Esophagus muscularis mucosa (tissue), 4 donors: ENCODE results near the gene ULBP3. TPM values are rescaled to one million over a fixed set of nuclear protein-coding genes. Genes with fewer than 3 reads are reported as not detected.
"Not testable (repeated sequence)": the region's sequence is repeated elsewhere in the genome, so short reads cannot be mapped to it uniquely, and the experiment has no call there.

Experiments
- DNase-seq: peaks from one replicate; pipeline ENCODE4 v3.0.0-alpha.2; 2017; ENCODE audit errors: extremely low spot score
- H3K27ac ChIP-seq, 4 donors: fragments of 200-600 bp; sonication (generic); replicated peaks in 1 of 4; 1 replicate in 3 of 4; 2 replicates in 1 of 4; pipeline ENCODE4 v1.5.1; 2016 to 2019; ENCODE audit warnings: mild to moderate bottlenecking in 1 of 4
- H3K27me3 ChIP-seq, 4 donors: fragments of 200-600 bp; sonication (generic); one replicate each; pipeline versions ENCODE4 v1.5.1 to v1.6.0; 2016 to 2019
- H3K36me3 ChIP-seq, 4 donors: fragments of 200-600 bp; sonication (generic); one replicate each; pipeline ENCODE4 v1.5.1; 2016 to 2019
- H3K4me1 ChIP-seq, 4 donors: fragments of 200-600 bp; sonication (generic); one replicate each; pipeline ENCODE4 v1.5.1; 2016 to 2019
- H3K4me3 ChIP-seq, 4 donors: fragments of 200-600 bp; sonication (generic); 1 replicate in 2 of 4; 2 replicates in 2 of 4; pipeline ENCODE4 v1.5.1; 2016 to 2019; ENCODE audit warnings: mild to moderate bottlenecking in 4 of 4, moderate library complexity in 1 of 4
- H3K9me3 ChIP-seq, 4 donors: fragments of 200-600 bp; sonication (generic); 1 replicate in 3 of 4; 2 replicates in 1 of 4; pipeline ENCODE4 v1.5.1; 2016 to 2019
- CTCF ChIP-seq, 3 experiments: fragments of 200-600 bp in 2 of 3; fragments of 450-650 bp in 1 of 3; sonication (generic) in 2 of 3; IDR thresholded peaks; one replicate each; pipeline ENCODE4 v1.5.1; 2017 to 2019; ENCODE audit warnings: antibody characterized with exemption in 3 of 3, mild to moderate bottlenecking in 2 of 3, moderate library complexity in 1 of 3
- EP300 ChIP-seq: sonication (generic); formaldehyde crosslinking; IDR thresholded peaks from one replicate; pipeline ENCODE4 v1.6.1; 2017; ENCODE audit warnings: antibody characterized with exemption
- POLR2A ChIP-seq: fragments of 450-650 bp; IDR thresholded peaks from one replicate; pipeline ENCODE4 v1.6.1; 2017; ENCODE audit warnings: antibody characterized with exemption, moderate library complexity, mild to moderate bottlenecking, low read depth
- POLR2AphosphoS5 ChIP-seq, 2 donors: sonication (generic); formaldehyde crosslinking; IDR thresholded peaks; one replicate each; pipeline ENCODE4 v1.6.1; 2017; ENCODE audit warnings: antibody characterized with exemption in 2 of 2
- WGBS: methylation state at CpG from one replicate; pipeline ENCODE4 v1.1.5; 2018; 5-methylcytosine and 5-hydroxymethylcytosine counted together
- intact Hi-C: fragments of 100-400 bp; cut with DNase I; formaldehyde crosslinking; loops from one replicate; pipeline ENCODE4 v1.15.1; 2023
- total RNA-seq, 4 donors: library from RNA; depleted of rRNA; stranded (reverse); fragments of >200 nt; gene quantifications; one replicate each; pipeline versions ENCODE4 v1.1.0 to v1.2.1, GENCODE V29; 2016

The ULBP3 gene
- total RNA-seq, 4 donors from 2014 or later, result 0.50 to 0.86 (median 0.65) TPM; not detected in 1

GRCh38 chr6:150063640-150064039 is 5.3 kb downstream of the ULBP3 start:
- Histone ChIP-seq H3K27me3 (peaks cover 0 to 13% (median 0%) of the 10 kb centered on the region in 4 donors), H3K36me3 (no peaks in the 10 kb centered on the region), H3K27ac (no peak overlapping the region), H3K9me3 (no peaks in the 10 kb centered on the region), H3K4me1 (peaks cover 7 to 8% (median 7%) of the 10 kb centered on the region in 4 donors), H3K4me3 (no peak overlapping the region)
- TF ChIP-seq CTCF (IDR thresholded peaks at IDR 0.05), result no peak
- no peak for TF ChIP-seq POLR2AphosphoS5 (IDR thresholded peaks at IDR 0.05)
- TF ChIP-seq POLR2A, result no peak
- no peak for TF ChIP-seq EP300
- DNase-seq, result no peak
- intact Hi-C loops, result no loop called here
- 95% methylated on average over 4 of the region's 6 CpGs for WGBS

- H3K9me3 ChIP-seq, H3K36me3 ChIP-seq, H3K4me3 ChIP-seq, H3K4me1 ChIP-seq, DNase-seq, H3K27ac ChIP-seq, intact Hi-C loops: not testable (repeated sequence)
- H3K27me3 ChIP-seq, result peaks cover 0 to 30% (median 0%) of the 10 kb centered on the region in 4 donors
- WGBS, result 79% methylated on average over 7 of the region's 7 CpGs
Measured at GRCh38 chr6:150059973-150060372, 8.9 kb downstream of the ULBP3 start.

- no peaks in the 10 kb centered on the region for H3K36me3 ChIP-seq
- 93% methylated on average over 6 of the region's 6 CpGs for WGBS
- no peak for TF ChIP-seq POLR2A
- TF ChIP-seq POLR2AphosphoS5 (IDR thresholded peaks at IDR 0.05), result no peak
- no peak for TF ChIP-seq EP300
- no peak for TF ChIP-seq CTCF (IDR thresholded peaks at IDR 0.05)
- H3K9me3 ChIP-seq, result no peaks in the 10 kb centered on the region
- H3K27me3 ChIP-seq, result peaks cover 0 to 39% (median 0%) of the 10 kb centered on the region in 4 donors
- intact Hi-C loops, result no loop called here
- no peak for DNase-seq
- H3K4me1 ChIP-seq, result no peaks in the 10 kb centered on the region
- no peak overlapping the region for H3K27ac ChIP-seq
- H3K4me3 ChIP-seq, result no peak overlapping the region
Measured at GRCh38 chr6:150058986-150059385, 9.9 kb downstream of the ULBP3 start.

GRCh38 chr6:150058231-150058792 is 10.6 kb downstream of the ULBP3 start:
- Histone ChIP-seq H3K9me3 (no peaks in the 10 kb centered on the region), H3K27me3 (peaks cover 0 to 46% (median 3%) of the 10 kb centered on the region in 4 donors), H3K27ac (no peak overlapping the region), H3K36me3 (no peaks in the 10 kb centered on the region), H3K4me3 (no peak overlapping the region), H3K4me1 (no peaks in the 10 kb centered on the region)
- no peak for DNase-seq
- TF ChIP-seq CTCF (IDR thresholded peaks at IDR 0.05) (no peak), EP300 (no peak), POLR2AphosphoS5 (IDR thresholded peaks at IDR 0.05) (no peak), POLR2A (no peak)
- intact Hi-C loops, result no loop called here
- WGBS, result 89% methylated on average over 14 of the region's 14 CpGs

GRCh38 chr6:150057501-150057951 is 11.4 kb downstream of the ULBP3 start:
- intact Hi-C loops, result no loop called here

More at GRCh38 chr6:150057501-150057951, 11.4 kb downstream of the ULBP3 start:
- Histone ChIP-seq H3K27ac (no peak overlapping the region), H3K36me3 (no peaks in the 10 kb centered on the region), H3K9me3 (no peaks in the 10 kb centered on the region), H3K27me3 (peaks cover 0 to 54% (median 3%) of the 10 kb centered on the region in 4 donors), H3K4me3 (no peak overlapping the region), H3K4me1 (no peaks in the 10 kb centered on the region)
- DNase-seq, result no peak
- TF ChIP-seq POLR2AphosphoS5 (IDR thresholded peaks at IDR 0.05) (no peak), EP300 (no peak), CTCF (IDR thresholded peaks at IDR 0.05) (no peak), POLR2A (no peak)
- WGBS, result 91% methylated on average over 18 of the region's 29 CpGs
